ENCODE measurements around the gene HLX.

Gene HLX

GRCh38 chr1:220879076-220879508 lies at the start of gene HLX:
Gene HLX, plus strand, starts transcription at chr1:220879443. Its CDS starts 415 bp downstream, at chr1:220879858.
- no peak for DNase-seq (ENCODE audit: low read depth in 2 of 2)

- no peak for DNase-seq (ENCODE audit: low read depth in 2 of 2)
These were observed 45.8 kb upstream of the HLX start for GRCh38 chr1:220833436-220833835.

- no peak for DNase-seq (ENCODE audit: low read depth in 2 of 2)
These were observed 44.9 kb upstream of the HLX start for GRCh38 chr1:220834155-220834870.

DNA sequence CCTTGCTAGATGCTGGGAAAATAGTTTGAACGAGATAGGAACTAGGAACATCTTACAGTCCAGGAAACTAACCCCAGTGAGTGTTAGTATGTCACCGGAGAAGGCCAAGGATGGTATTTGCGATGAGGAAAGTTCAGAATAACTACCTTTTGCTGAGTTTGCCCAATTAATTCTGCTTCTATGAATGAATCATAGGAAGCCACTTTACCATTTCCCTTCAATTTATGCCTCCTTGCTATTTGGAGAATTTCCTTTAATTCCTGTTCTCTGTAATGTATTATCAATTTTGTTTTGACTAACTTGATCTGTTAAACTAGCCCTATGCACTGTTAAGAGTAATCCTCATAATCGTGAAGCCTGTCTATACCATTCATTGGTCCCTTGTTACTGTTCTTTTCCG lies 40.7 kb upstream of the HLX start:
- no peak for DNase-seq (ENCODE audit: low read depth in 2 of 2)

GRCh38 chr1:220839474-220839873 lies 39.8 kb upstream of the HLX start:
- DNase-seq (ENCODE audit: low read depth in 2 of 2) = no peak

DNA sequence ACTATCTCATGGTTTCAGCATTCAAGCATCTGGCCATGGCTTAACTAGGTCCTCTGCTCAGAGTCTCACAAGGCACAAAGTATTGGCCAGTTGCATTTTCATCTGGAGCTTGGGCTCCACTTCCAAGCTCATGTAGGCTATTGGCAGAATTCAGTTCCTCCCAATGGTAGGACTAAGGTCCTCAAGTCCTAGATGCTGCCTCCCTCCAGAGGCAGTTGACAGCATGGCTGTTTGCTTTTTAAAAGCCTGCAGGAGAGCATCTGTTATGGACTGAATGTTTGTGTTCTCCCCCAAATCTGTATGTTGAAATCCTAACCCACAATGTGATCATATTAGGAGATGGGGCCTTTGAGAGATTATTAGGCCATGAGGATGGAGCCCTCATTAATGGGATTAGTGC lies 38.0 kb upstream of the HLX start:
- DNase-seq (ENCODE audit: low read depth in 2 of 2) = no peak

DNA sequence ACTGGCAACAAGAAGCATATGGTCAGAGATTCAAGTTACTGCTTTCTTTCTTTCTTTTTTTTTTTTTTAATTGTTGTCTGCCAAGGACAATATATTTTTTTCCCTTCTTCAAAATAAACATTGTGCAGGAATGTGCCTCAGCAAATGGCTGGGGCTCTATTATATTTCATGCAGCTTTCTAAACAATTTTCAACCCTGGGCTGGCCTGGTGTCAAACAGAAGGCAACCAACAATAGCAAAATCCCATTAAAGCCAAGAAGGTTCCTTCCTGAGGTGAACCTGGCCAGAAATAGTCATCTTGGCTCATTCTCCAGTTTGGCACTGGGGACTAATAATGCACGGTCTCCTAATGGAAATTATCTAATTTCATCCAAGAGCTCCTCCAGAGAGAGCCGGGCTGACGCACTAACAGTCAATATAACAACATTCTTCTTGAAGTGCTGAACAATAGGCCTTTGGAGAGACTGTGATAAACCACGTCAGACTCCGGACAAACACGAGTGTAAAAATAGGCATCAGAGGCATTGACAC lies 35.7 kb upstream of the HLX start:
- DNase-seq (ENCODE audit: low read depth in 2 of 2) = no peak

DNA sequence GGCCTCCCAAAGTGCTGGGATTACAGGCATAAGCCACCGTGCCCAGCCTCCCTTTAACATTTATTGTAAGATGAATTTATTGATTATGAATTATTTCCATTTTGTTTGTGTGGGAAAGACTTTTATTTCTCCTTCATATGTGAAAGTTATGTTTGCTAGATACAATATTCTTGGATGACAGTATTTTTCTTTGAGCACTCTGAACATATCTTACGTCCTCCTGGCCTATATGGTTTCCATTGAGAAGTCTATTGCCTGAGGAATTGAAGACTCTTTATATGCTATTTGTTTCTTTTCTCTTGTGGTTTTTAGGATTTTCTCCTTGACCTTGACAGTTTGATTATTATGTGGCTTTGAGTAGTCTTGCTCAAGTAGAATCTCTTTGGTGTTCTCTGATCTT lies 26.8 kb upstream of the HLX start:
- no peak for DNase-seq (ENCODE audit: low read depth in 2 of 2)

DNA sequence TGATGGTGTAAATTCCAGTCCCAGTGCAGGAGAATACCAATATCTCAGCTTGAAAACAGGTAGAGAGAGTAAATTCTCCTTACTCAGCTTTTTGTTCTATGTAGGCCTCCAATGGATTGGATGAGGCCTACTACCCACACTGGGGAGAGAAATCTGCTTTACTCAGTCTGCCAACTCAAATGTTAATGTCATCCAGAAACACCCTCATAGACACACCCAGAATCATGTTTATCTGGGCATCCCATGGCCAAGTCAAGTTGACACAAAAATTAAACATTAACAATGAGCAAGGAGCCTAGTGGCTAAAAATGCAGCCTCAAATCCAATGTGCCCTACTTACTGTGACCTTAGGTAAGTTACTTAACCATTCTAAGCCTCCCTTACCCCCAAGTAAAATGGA lies 6.9 kb upstream of the HLX start:
- DNase-seq (ENCODE audit: low read depth in 2 of 2) = no peak

DNA sequence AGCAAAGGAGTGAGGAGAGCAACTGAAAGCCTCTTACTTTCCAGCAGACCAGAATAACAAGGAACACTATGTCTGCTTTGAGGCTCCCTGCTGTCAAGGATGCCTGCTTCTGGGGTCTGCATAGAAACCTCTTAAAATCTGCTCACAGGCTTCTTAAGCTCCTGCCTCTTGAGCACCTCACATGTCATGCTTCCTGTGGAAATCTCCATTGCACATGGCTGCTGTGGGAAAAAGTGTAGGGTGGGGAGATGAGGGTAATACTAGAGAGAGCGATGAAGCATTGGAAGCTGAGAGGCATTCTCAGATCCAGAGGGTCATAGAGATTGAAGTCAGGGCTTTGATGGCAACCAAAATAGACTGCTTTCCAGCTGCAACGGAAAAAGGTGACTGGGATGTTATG lies 6.2 kb upstream of the HLX start:
- DNase-seq (ENCODE audit: low read depth in 2 of 2) = no peak

DNA sequence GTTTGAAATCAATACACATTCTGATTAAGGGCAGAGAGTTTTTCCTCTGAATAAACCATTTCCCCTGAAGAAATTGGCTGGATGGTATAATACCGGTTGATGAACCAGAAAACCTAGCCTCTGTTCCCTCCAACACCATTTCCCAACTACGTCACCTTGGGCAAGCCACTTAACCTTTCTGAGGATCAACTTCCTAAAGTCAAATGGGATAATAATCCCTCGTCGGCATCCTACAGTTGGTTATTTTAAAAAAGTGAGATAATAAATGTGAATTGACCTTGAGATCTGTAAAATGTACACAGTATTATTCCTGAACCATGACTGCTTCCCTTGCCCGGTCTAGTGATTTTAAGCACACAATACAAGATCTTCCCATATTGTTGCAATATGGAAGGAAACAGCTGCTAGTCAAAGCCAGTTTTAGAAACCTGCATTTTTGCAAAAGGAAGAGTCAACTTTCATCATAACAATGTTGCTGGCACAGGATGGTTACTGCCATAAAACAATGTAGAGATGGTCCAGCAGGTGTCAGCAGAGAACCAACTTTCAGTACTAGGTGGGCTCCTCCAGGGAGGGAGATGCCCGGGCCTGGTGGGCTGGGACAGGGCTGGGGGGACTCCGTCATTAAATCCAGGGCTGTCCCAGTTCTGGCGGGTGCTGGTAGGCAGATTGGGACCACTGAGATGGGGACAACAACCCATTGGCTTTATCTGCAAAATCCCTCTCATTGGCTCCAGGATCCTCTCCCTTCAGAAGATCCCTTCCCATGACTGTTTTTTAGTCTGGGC lies 5.2 kb upstream of the HLX start:
- no peak for DNase-seq (ENCODE audit: low read depth in 2 of 2)

- DNase-seq (ENCODE audit: low read depth in 2 of 2) = no peak
These were observed 4.0 kb upstream of the HLX start for GRCh38 chr1:220875260-220875659.

- no peak for DNase-seq (ENCODE audit: low read depth in 2 of 2)
These were observed 2.5 kb upstream of the HLX start for GRCh38 chr1:220876511-220877376.

DNA sequence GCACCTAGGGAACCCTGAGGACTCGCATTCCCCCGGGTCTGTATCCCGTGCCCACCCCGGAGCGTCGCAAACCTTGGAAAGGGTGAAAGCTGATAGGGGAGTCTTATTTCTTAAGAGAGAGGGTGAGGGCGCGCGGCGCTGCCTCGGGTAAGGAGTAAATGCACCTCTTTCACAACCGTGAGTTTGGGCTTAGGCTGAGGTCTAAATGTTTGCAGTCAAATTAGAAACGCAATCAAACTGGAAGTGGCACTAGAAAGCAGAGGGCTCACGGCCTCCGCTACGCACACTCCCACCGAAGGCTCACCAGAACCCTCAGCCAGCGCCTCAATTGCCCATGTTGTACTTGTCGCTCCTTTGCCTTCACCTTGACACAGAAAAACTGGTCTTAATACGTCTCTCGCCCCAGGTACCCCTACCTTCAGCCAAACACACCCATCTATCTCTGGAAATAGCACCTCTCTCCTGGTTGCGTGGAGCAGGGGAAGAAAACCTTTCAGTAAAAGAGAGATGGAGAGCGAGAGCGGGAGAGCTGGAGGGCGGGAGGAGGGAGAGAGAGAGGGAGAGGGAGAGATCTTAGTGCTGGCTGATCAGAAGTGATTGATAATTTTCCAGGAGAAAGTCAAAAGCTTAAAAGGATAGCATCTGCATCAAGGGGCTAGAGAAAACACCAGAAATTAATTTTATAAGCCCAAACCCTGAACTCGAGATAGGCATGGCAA lies 1.7 kb upstream of the HLX start:
- DNase-seq (ENCODE audit: low read depth in 2 of 2) = no peak

GRCh38 chr1:220878191-220879075 lies 810 bp upstream of the HLX start:
- no peak for DNase-seq (ENCODE audit: low read depth in 2 of 2)

DNA sequence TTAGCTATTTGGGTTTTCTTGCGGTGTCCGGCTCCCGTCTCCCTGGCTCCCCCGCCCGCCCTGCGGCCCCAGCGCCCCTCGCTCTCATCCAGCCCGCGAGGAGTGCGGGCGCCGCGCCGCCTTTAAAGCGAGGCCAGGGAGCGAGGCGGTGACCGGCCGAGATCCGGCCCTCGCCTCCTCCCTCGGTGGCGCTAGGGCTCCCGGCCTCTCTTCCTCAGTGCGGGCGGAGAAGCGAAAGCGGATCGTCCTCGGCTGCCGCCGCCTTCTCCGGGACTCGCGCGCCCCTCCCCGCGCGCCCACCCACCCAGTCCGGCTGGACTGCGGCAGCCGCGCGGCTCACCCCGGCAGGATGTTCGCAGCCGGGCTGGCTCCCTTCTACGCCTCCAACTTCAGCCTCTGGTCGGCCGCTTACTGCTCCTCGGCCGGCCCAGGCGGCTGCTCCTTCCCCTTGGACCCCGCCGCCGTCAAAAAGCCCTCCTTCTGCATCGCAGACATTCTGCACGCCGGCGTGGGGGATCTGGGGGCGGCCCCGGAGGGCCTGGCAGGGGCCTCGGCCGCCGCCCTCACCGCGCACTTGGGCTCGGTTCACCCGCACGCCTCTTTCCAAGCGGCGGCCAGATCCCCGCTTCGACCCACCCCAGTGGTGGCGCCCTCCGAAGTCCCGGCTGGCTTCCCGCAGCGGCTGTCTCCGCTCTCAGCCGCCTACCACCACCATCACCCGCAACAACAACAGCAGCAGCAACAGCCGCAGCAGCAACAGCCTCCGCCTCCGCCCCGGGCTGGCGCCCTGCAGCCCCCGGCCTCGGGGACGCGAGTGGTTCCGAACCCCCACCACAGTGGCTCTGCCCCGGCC lies 492 bp downstream of the HLX start:
- DNase-seq (ENCODE audit: low read depth in 2 of 2) = no peak

DNA sequence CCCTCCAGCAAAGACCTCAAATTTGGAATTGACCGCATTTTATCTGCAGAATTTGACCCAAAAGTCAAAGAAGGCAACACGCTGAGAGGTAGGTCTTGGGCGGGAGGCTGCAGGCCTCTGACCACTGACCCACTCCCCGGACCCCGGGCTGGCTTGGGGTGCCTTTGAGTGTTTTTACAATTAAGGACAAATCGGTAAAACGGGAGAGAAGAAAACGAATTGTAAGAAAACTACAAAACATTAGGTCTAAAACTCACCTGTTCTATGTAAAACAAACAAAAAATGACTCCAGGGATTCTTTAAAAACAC lies 1.1 kb downstream of the HLX start:
- no peak for DNase-seq (ENCODE audit: low read depth in 2 of 2)

DNA sequence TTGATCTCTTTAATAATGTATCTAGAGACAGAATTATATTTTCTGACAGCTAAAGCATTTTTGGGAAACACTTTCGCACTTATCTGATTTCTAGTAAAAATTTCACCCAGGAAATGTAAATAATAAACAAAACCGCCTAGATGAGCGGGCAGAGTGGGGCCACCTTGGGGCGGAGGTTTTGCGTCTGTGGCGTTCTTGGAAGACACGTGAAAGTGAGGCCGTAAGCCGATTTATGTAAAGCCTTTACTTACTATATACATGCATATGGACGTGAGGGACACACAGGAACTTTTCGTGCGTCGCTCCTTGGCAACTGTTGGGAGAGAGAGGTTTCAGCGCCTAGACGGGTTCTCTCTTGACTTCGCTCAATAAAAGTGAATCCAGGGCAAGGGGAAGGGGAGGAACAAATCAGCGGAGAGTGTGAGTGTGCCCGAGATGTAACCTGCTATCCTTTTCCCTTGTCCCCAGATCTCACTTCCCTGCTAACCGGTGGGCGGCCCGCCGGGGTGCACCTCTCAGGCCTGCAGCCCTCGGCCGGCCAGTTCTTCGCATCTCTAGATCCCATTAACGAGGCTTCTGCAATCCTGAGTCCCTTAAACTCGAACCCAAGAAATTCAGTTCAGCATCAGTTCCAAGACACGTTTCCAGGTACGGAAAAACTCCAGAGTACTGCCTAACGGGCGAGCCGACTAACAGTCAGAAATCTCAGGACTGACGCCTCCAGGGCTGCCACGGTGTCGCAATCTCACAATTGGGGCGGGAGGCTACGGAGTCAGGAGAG lies 1.7 kb downstream of the HLX start:
- DNase-seq (ENCODE audit: low read depth in 2 of 2) = no peak
